Measurements from ENCODE around the gene TNNT2. TPM values are rescaled to one million over a fixed set of nuclear protein-coding genes. Genes with fewer than 3 reads are reported as not detected.
A peak's percentile ranks its signal among the peaks of the same experiment; 100 is the strongest.

Gene TNNT2
- total RNA-seq, 1 donor from 2014 or later: not detected

DNA sequence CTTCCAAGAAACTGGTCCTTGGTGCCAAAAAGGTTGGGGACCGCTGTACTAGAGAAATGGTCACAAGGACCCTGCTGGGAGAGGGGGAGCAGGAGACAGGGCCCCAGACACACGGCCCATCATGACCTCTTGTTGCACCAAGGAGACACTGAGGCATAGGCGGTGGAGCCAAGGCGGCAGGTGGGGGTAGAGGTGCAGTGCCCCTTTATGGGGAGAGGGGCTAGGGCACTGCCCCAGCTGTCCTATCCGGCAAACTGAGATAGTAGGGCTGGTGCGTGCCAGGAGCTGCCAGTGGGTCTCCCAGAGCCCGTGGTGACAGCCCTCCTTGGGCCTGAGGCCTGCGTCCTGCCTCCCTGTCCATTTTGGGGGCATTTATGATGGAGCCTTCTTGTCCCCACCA, 20.3 kb downstream of the TNNT2 start:
- Mint-ChIP-seq H3K4me1 (no peaks in the 10 kb centered on the region), H3K36me3 (ENCODE audit: low read depth) (no peaks in the 10 kb centered on the region), H3K9me3 (no peaks in the 10 kb centered on the region), H3K27me3 (ENCODE audit: low read depth) (peaks cover under 1% of the 10 kb centered on the region), H3K27ac (ENCODE audit: unreplicated experiment) (no peak overlapping the region), H3K4me3 (no peak overlapping the region)
- TF ChIP-seq, protein P1, sequence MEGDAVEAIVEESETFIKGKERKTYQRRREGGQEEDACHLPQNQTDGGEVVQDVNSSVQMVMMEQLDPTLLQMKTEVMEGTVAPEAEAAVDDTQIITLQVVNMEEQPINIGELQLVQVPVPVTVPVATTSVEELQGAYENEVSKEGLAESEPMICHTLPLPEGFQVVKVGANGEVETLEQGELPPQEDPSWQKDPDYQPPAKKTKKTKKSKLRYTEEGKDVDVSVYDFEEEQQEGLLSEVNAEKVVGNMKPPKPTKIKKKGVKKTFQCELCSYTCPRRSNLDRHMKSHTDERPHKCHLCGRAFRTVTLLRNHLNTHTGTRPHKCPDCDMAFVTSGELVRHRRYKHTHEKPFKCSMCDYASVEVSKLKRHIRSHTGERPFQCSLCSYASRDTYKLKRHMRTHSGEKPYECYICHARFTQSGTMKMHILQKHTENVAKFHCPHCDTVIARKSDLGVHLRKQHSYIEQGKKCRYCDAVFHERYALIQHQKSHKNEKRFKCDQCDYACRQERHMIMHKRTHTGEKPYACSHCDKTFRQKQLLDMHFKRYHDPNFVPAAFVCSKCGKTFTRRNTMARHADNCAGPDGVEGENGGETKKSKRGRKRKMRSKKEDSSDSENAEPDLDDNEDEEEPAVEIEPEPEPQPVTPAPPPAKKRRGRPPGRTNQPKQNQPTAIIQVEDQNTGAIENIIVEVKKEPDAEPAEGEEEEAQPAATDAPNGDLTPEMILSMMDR (conservative IDR thresholded peaks at IDR 0.05): no peak
- DNase-seq (ENCODE audit: low read depth, low spot score): no peak

DNA sequence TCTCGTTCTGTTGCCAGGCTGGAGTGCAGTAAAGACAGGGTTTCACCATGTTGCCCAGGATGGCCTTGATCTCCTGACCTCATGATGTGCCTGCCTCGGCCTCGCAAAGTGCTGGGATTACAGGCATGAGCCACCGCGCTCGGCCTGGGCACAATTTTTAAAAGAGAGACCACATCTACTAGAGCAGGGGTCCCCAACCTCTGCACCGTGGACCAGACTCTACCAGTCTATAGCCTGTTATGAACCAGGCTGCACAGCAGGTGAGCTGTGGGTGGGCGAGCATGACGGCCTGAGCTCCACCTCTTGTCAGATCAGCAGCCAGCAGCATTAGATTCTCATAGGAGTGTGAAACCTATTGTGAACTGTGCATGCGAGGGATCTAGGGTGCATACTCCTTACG, 20.8 kb downstream of the TNNT2 start:
- Mint-ChIP-seq H3K4me1 (no peaks in the 10 kb centered on the region), H3K9me3 (no peaks in the 10 kb centered on the region), H3K4me3 (no peak overlapping the region), H3K27ac (ENCODE audit: unreplicated experiment) (no peak overlapping the region), H3K27me3 (ENCODE audit: low read depth) (peaks cover 3% of the 10 kb centered on the region), H3K36me3 (ENCODE audit: low read depth) (no peaks in the 10 kb centered on the region)
- no peak for DNase-seq (ENCODE audit: low read depth, low spot score)
- TF ChIP-seq, protein P1 (conservative IDR thresholded peaks at IDR 0.05): no peak

DNA sequence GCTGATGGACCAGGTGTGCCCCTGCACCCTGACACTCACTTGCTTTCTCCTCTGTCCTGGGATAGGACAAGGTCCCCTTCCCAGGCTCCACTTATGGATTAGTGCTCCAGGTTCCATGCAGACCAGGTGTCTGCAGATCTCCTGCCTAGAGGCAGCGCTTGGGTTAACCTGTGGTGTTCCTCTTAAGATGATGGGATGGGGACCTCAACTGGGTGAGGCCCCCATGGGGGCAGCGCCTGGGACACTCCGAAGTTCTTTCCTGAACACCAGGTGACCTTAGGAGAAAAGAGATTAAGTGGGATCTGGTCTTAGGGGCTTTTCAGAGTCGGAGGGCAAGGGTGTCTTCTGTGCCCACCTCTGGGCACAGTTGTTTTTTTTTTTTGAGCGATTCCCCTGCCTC, 21.2 kb downstream of the TNNT2 start:
- Mint-ChIP-seq H3K36me3 (ENCODE audit: low read depth) (no peaks in the 10 kb centered on the region), H3K4me1 (no peaks in the 10 kb centered on the region), H3K9me3 (no peaks in the 10 kb centered on the region), H3K4me3 (no peak overlapping the region), H3K27me3 (ENCODE audit: low read depth) (peaks cover 3% of the 10 kb centered on the region), H3K27ac (ENCODE audit: unreplicated experiment) (no peak overlapping the region)
- TF ChIP-seq, protein P1 (conservative IDR thresholded peaks at IDR 0.05): no peak
- no peak for DNase-seq (ENCODE audit: low read depth, low spot score)

DNA sequence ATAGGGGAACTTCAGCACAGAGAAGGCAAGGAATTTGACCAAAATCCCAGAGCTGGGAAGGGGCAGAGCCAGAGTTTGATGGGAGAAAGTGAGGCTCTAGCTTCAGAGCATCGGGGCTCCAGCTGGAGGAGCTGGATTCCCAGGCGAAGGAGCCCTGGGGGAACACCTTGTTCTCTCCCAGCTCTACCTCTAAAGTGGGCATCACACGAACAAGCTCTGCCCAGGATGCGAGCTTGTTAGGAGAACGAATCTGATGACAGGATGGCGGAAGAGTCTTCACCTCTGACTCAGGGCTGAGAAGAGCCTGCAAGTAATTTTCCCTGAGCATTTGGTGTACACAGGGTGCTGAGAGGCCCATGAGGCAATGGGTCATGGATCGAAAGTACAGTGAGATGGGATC, 22.0 kb downstream of the TNNT2 start:
- no peak overlapping the region for H3K4me3 Mint-ChIP-seq
- H3K27ac Mint-ChIP-seq (ENCODE audit: unreplicated experiment): peak overlapping the region; percentile 13
- no peaks in the 10 kb centered on the region for H3K9me3 Mint-ChIP-seq
- H3K27me3 Mint-ChIP-seq (ENCODE audit: low read depth): peaks cover 3% of the 10 kb centered on the region
- H3K4me1 Mint-ChIP-seq: no peaks in the 10 kb centered on the region
- TF ChIP-seq, protein P1 (conservative IDR thresholded peaks at IDR 0.05): no peak
- DNase-seq (ENCODE audit: low read depth, low spot score): no peak
- H3K36me3 Mint-ChIP-seq (ENCODE audit: low read depth): no peaks in the 10 kb centered on the region

DNA sequence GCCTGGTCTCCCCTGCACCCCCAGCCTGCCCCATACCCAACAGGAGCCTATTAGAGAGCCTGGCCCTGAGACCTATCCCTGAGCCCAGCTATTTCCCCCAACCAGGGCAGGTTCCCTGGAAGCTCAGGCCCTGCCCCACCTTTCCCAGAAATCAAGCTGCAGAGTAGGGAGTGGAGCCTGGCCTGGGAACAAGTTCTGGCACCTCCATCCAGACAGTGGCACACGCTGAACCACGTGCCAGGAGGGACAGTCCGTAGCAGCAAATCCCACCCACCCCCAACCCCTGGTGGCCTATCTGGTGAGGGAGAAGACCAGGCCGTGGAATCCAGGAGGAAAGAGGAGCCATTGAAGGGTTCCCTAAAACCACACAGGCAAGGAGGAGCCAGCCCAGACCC, 22.6 kb downstream of the TNNT2 start:
- Mint-ChIP-seq H3K27me3 (ENCODE audit: low read depth) (peaks cover 3% of the 10 kb centered on the region), H3K36me3 (ENCODE audit: low read depth) (no peaks in the 10 kb centered on the region), H3K4me1 (no peaks in the 10 kb centered on the region)

More for the DNA sequence above, 22.6 kb downstream of the TNNT2 start:
- TF ChIP-seq, protein P1 (conservative IDR thresholded peaks at IDR 0.05): no peak
- no peak for DNase-seq (ENCODE audit: low read depth, low spot score)
- Mint-ChIP-seq H3K4me3 (no peak overlapping the region), H3K27ac (ENCODE audit: unreplicated experiment) (no peak overlapping the region), H3K9me3 (no peaks in the 10 kb centered on the region)
